Lung (tissue), 12 donors: Measurements from ENCODE around the gene KIF18A. TPM values are rescaled to one million over a fixed set of nuclear protein-coding genes. Genes with fewer than 3 reads are reported as not detected.

Source experiments
- ATAC-seq: fragments of 200-7000 bp; cut with Tn5 transposase; one replicate; pipeline ENCODE4 v1.9.1; 2020; ENCODE audit warnings: moderate number of reproducible peaks; ENCODE audit not compliant: insufficient read depth, low FRiP score
- DNase-seq, 3 donors: peaks; one replicate each; pipeline ENCODE4 v3.0.0-alpha.2; 2013 to 2017
- H3K27ac ChIP-seq, 2 donors: one replicate each; pipeline ENCODE4 v1.5.1; 2013; ENCODE audit warnings: mild to moderate bottlenecking in 2 of 2, moderate library complexity in 2 of 2, control low read depth in 1 of 2, inconsistent platforms in 1 of 2, low read depth in 1 of 2, low read length in 1 of 2
- H3K27me3 ChIP-seq, 3 donors: one replicate each; pipeline ENCODE4 v1.5.1; 2013; ENCODE audit warnings: low read length in 2 of 3; ENCODE audit not compliant: control insufficient read depth in 3 of 3, insufficient read depth in 3 of 3
- H3K36me3 ChIP-seq, 4 donors: one replicate each; pipeline ENCODE4 v1.5.1; 2013; ENCODE audit warnings: low read length in 4 of 4, mild to moderate bottlenecking in 1 of 4, moderate library complexity in 1 of 4; ENCODE audit not compliant: control insufficient read depth in 4 of 4, insufficient read depth in 4 of 4
- H3K4me1 ChIP-seq, 5 donors: one replicate each; pipeline ENCODE4 v1.5.1; 2013; ENCODE audit warnings: low read length in 5 of 5, mild to moderate bottlenecking in 2 of 5, moderate library complexity in 1 of 5; ENCODE audit not compliant: control insufficient read depth in 5 of 5, insufficient read depth in 5 of 5
- H3K4me3 ChIP-seq: one replicate; pipeline ENCODE4 v1.5.1; 2013; ENCODE audit warnings: mild to moderate bottlenecking, control low read depth, moderate library complexity
- H3K9ac ChIP-seq, 2 donors: one replicate each; pipeline ENCODE4 v1.5.1; 2013; ENCODE audit warnings: low read length in 2 of 2, control low read depth in 1 of 2; ENCODE audit not compliant: insufficient read depth in 1 of 2
- H3K9me3 ChIP-seq, 4 donors: one replicate each; pipeline ENCODE4 v1.5.1; 2013; ENCODE audit warnings: low read length in 3 of 4, mild to moderate bottlenecking in 1 of 4, moderate library complexity in 1 of 4; ENCODE audit not compliant: control insufficient read depth in 4 of 4, insufficient read depth in 3 of 4
- CTCF ChIP-seq: IDR thresholded peaks from 2 replicates; pipeline ENCODE4 v1.5.1; 2012; ENCODE audit warnings: mild to moderate bottlenecking; ENCODE audit errors: control extremely low read depth, extremely low read depth
- WGBS, 2 donors: extraction: QIAGEN DNeasy Blood & Tissue Kit; methylation state at CpG; one replicate each; pipeline ENCODE4 v1.1.7; 2013; 5-methylcytosine and 5-hydroxymethylcytosine counted together
- polyA plus RNA-seq, 2 donors: library from polyadenylated mRNA; stranded (reverse); fragments of 200-250 nt; gene quantifications; one replicate each; pipeline ENCODE4 v1.2.1, GENCODE V29; 2013
- total RNA-seq, 2 donors: library from RNA; depleted of rRNA in 1 of 2; stranded (reverse); fragments of >200 nt in 1 of 2; gene quantifications; one replicate each; pipeline ENCODE4 v1.2.1, GENCODE V29; 2014 to 2021
- donor health status: control.
- donor health status: control.
- donor health status: Bipolar disorder and iron deficiency.
- donor health status: healthy.
- donor health status: DM: yes; HTN: yes; CAD: no.

Gene KIF18A
- total and polyA plus RNA-seq, 4 donors = 0.78 to 7.5 (median 1.3) TPM

- WGBS, 2 donors = 57 to 67% methylated on average over 3 of the region's 3 CpGs
These were observed 63.8 kb downstream of the KIF18A start for GRCh38 chr11:28043930-28044709.

GRCh38 chr11:28040384-28040783 lies 67.6 kb downstream of the KIF18A start:
- Histone ChIP-seq H3K9me3 (no peaks in the 10 kb centered on the region), H3K9ac (no peak overlapping the region), H3K27me3 (no peaks in the 10 kb centered on the region), H3K27ac (no peak overlapping the region), H3K36me3 (no peaks in the 10 kb centered on the region), H3K4me1 (peaks cover 0 to 6% (median 0%) of the 10 kb centered on the region in 5 donors), H3K4me3 (no peak overlapping the region)
- no peak for ATAC-seq
- DNase-seq = no peak
- TF ChIP-seq CTCF = no peak
- WGBS, 2 donors = 84 to 88% methylated on average over 2 of the region's 2 CpGs

More at GRCh38 chr11:28043930-28044709, 63.8 kb downstream of the KIF18A start:
- DNase-seq = peak in 2 of 3 donors; percentile 19 to 36
- no peak for TF ChIP-seq CTCF
- Histone ChIP-seq H3K36me3 (no peaks in the 10 kb centered on the region), H3K9ac (no peak overlapping the region), H3K4me3 (no peak overlapping the region), H3K27ac (no peak overlapping the region), H3K9me3 (no peaks in the 10 kb centered on the region), H3K27me3 (no peaks in the 10 kb centered on the region), H3K4me1 (peaks cover 0 to 6% (median 0%) of the 10 kb centered on the region in 5 donors)
- ATAC-seq = no peak

GRCh38 chr11:28038775-28039174 lies 69.2 kb downstream of the KIF18A start:
- H3K9ac ChIP-seq = no peak overlapping the region
- H3K27ac ChIP-seq = no peak overlapping the region
- no peak for ATAC-seq
- DNase-seq = no peak
- H3K36me3 ChIP-seq = no peaks in the 10 kb centered on the region
- H3K27me3 ChIP-seq = no peaks in the 10 kb centered on the region
- 94 to 96% methylated on average over 1 of the region's 1 CpG for WGBS, 2 donors
- peaks cover 0 to 2% (median 0%) of the 10 kb centered on the region in 5 donors for H3K4me1 ChIP-seq
- no peak for TF ChIP-seq CTCF
- no peaks in the 10 kb centered on the region for H3K9me3 ChIP-seq
- H3K4me3 ChIP-seq = no peak overlapping the region
